ENCODE results near the gene TH. TPM values are rescaled to one million over a fixed set of nuclear protein-coding genes. Genes with fewer than 3 reads are reported as not detected.

TH gene
- total and polyA plus RNA-seq, 2 experiments from 2014 or later, result 0.34 TPM; not detected in 1

- H3K9me3 Mint-ChIP-seq, result no peaks in the 10 kb centered on the region
- Histone ChIP-seq H4K20me1 (replicated peaks; ENCODE audit: insufficient read depth) (no peaks in the 10 kb centered on the region), H3K9me2 (ENCODE audit: insufficient read depth) (no peaks in the 10 kb centered on the region), H3K4me1 (ENCODE audit: insufficient read depth) (no peaks in the 10 kb centered on the region), H3K4me2 (no peak within 1 kb of the TSS), H3K79me2 (replicated peaks; ENCODE audit: insufficient read depth) (no peaks in the 10 kb centered on the region), H3F3A (replicated peaks; ENCODE audit: low read depth) (no peaks in the 10 kb centered on the region), H2AFZ (no peak within 1 kb of the TSS), H3K4me3 (no peak within 1 kb of the TSS), H3K36me3 (ENCODE audit: insufficient read depth) (no peaks in the 10 kb centered on the region), H3K27me3 (ENCODE audit: insufficient read depth) (no peaks in the 10 kb centered on the region), H3K27ac (ENCODE audit: low read depth) (no peak within 1 kb of the TSS)
- peaks cover 4% of the 10 kb centered on the region for H3K27me3 Mint-ChIP-seq (ENCODE audit: insufficient read depth, low read depth, poor library complexity)
- DNase-seq (ENCODE audit: low spot score) (no peak), ATAC-seq (no peak)
- no peak within 1 kb of the TSS for H3K27ac Mint-ChIP-seq
- H3K4me1 Mint-ChIP-seq, result no peaks in the 10 kb centered on the region
- no peaks in the 10 kb centered on the region for H3K36me3 Mint-ChIP-seq (ENCODE audit: low read depth)
- no peak within 1 kb of the TSS for H3K4me3 Mint-ChIP-seq
- TF ChIP-seq CTCF (conservative IDR thresholded peaks at IDR 0.05; ENCODE audit: low read depth in 2 of 2) (no peak), EZH2phosphoT487 (IDR thresholded peaks at IDR 0.05; ENCODE audit: unreplicated experiment) (no peak), ZNF114 (CRISPR knock-in tag; IDR thresholded peaks at IDR 0.05) (no peak), ETS1 (IDR thresholded peaks at IDR 0.05) (no peak), EZH2 (IDR thresholded peaks at IDR 0.05; ENCODE audit: low read depth, unreplicated experiment) (no peak), POLR2AphosphoS5 (IDR thresholded peaks at IDR 0.05; ENCODE audit: low read depth) (no peak), STAT1 (IDR thresholded peaks at IDR 0.05; ENCODE audit: unreplicated experiment) (no peak), CREB1 (CRISPR knock-in tag; IDR thresholded peaks at IDR 0.05; ENCODE audit: low read depth) (no peak), JUNB (IDR thresholded peaks at IDR 0.05; ENCODE audit: unreplicated experiment) (no peak), ZNF331 (CRISPR knock-in tag; IDR thresholded peaks at IDR 0.05; ENCODE audit: low read depth) (no peak), NANOG (IDR thresholded peaks at IDR 0.05; ENCODE audit: borderline replicate concordance) (no peak)
- TF ChIP-seq, protein P1, sequence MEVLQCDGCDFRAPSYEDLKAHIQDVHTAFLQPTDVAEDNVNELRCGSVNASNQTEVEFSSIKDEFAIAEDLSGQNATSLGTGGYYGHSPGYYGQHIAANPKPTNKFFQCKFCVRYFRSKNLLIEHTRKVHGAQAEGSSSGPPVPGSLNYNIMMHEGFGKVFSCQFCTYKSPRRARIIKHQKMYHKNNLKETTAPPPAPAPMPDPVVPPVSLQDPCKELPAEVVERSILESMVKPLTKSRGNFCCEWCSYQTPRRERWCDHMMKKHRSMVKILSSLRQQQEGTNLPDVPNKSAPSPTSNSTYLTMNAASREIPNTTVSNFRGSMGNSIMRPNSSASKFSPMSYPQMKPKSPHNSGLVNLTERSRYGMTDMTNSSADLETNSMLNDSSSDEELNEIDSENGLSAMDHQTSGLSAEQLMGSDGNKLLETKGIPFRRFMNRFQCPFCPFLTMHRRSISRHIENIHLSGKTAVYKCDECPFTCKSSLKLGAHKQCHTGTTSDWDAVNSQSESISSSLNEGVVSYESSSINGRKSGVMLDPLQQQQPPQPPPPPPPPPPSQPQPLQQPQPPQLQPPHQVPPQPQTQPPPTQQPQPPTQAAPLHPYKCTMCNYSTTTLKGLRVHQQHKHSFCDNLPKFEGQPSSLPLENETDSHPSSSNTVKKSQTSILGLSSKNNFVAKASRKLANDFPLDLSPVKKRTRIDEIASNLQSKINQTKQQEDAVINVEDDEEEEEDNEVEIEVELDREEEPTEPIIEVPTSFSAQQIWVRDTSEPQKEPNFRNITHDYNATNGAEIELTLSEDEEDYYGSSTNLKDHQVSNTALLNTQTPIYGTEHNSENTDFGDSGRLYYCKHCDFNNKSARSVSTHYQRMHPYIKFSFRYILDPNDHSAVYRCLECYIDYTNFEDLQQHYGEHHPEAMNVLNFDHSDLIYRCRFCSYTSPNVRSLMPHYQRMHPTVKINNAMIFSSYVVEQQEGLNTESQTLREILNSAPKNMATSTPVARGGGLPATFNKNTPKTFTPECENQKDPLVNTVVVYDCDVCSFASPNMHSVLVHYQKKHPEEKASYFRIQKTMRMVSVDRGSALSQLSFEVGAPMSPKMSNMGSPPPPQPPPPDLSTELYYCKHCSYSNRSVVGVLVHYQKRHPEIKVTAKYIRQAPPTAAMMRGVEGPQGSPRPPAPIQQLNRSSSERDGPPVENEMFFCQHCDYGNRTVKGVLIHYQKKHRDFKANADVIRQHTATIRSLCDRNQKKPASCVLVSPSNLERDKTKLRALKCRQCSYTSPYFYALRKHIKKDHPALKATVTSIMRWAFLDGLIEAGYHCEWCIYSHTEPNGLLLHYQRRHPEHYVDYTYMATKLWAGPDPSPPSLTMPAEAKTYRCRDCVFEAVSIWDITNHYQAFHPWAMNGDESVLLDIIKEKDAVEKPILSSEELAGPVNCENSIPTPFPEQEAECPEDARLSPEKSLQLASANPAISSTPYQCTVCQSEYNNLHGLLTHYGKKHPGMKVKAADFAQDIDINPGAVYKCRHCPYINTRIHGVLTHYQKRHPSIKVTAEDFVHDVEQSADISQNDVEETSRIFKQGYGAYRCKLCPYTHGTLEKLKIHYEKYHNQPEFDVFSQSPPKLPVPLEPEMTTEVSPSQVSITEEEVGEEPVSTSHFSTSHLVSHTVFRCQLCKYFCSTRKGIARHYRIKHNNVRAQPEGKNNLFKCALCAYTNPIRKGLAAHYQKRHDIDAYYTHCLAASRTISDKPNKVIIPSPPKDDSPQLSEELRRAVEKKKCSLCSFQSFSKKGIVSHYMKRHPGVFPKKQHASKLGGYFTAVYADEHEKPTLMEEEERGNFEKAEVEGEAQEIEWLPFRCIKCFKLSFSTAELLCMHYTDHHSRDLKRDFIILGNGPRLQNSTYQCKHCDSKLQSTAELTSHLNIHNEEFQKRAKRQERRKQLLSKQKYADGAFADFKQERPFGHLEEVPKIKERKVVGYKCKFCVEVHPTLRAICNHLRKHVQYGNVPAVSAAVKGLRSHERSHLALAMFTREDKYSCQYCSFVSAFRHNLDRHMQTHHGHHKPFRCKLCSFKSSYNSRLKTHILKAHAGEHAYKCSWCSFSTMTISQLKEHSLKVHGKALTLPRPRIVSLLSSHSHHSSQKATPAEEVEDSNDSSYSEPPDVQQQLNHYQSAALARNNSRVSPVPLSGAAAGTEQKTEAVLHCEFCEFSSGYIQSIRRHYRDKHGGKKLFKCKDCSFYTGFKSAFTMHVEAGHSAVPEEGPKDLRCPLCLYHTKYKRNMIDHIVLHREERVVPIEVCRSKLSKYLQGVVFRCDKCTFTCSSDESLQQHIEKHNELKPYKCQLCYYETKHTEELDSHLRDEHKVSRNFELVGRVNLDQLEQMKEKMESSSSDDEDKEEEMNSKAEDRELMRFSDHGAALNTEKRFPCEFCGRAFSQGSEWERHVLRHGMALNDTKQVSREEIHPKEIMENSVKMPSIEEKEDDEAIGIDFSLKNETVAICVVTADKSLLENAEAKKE (CRISPR knock-in tag; IDR thresholded peaks at IDR 0.05), result no peak
- TF ChIP-seq, protein P2, sequence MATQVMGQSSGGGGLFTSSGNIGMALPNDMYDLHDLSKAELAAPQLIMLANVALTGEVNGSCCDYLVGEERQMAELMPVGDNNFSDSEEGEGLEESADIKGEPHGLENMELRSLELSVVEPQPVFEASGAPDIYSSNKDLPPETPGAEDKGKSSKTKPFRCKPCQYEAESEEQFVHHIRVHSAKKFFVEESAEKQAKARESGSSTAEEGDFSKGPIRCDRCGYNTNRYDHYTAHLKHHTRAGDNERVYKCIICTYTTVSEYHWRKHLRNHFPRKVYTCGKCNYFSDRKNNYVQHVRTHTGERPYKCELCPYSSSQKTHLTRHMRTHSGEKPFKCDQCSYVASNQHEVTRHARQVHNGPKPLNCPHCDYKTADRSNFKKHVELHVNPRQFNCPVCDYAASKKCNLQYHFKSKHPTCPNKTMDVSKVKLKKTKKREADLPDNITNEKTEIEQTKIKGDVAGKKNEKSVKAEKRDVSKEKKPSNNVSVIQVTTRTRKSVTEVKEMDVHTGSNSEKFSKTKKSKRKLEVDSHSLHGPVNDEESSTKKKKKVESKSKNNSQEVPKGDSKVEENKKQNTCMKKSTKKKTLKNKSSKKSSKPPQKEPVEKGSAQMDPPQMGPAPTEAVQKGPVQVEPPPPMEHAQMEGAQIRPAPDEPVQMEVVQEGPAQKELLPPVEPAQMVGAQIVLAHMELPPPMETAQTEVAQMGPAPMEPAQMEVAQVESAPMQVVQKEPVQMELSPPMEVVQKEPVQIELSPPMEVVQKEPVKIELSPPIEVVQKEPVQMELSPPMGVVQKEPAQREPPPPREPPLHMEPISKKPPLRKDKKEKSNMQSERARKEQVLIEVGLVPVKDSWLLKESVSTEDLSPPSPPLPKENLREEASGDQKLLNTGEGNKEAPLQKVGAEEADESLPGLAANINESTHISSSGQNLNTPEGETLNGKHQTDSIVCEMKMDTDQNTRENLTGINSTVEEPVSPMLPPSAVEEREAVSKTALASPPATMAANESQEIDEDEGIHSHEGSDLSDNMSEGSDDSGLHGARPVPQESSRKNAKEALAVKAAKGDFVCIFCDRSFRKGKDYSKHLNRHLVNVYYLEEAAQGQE (IDR thresholded peaks at IDR 0.05; ENCODE audit: unreplicated experiment), result no peak
These were observed 10.8 kb downstream of the TH start, which contains the start of gene INS for GRCh38 chr11:2160736-2161259. Gene INS, minus strand, starts transcription at chr11:2161209. Its CDS starts 238 bp downstream, at chr11:2160971.

All from GM23338 (cell line).